Left renal cortex interstitium (tissue), 4 donors: ENCODE results near the gene CFAP43. TPM values are rescaled to one million over a fixed set of nuclear protein-coding genes. Genes with fewer than 3 reads are reported as not detected.
A peak's percentile ranks its signal among the peaks of the same experiment; 100 is the strongest.

Experiments
- DNase-seq, 4 donors: peaks; one replicate each; pipeline ENCODE4 v3.0.0-alpha.2; 2013; ENCODE audit warnings: low read depth in 4 of 4, low spot score in 2 of 4, missing footprints in 1 of 4
- polyA plus RNA-seq, 4 donors: library from polyadenylated mRNA; unstranded; fragments of 120-200 nt; gene quantifications; one replicate each; pipeline ENCODE4 v1.2.1, GENCODE V29; 2013; ENCODE audit not compliant: insufficient read length in 4 of 4

The CFAP43 gene
- polyA plus RNA-seq, 4 donors, result 11.9 to 33.7 (median 17.8) TPM

DNA sequence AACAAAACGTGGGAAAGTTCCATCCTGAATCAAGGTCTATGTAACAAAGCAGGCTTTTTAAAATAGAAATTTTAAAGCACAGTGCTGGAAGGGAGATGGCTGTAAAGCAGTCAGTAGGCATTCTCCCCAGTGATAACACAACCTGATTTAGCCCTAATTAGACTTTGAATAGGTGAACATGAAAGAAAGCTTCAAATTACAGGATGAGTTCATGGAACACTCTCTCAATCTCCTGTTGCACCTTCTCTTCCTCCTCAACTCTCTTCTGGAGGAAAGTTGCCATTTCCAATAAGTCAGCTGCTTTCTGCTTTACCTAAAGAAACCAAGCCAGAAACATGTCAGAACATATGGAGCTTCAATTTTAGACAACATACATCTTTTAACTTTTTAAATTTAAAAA is 90.1 kb downstream of the CFAP43 start:
- DNase-seq, result no peak

DNA sequence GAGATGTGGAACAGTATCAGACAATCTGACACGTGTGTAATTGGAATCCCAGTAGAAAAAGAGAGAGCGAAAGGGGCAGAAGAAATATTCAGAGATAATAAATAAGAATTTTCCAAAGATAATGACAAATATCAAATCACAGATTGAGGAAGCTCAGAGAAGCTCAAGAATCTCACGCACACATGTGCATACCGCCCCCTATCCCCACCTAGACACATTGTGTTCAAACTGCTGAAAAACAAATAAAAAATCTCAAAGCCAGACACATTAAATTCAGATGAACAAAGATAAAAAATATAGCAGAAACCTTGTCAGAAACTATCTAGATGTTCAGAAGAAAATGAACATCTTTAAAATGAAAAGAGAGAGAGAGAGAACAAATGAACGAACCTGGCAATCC is 92.9 kb downstream of the CFAP43 start:
- no peak for DNase-seq

DNA sequence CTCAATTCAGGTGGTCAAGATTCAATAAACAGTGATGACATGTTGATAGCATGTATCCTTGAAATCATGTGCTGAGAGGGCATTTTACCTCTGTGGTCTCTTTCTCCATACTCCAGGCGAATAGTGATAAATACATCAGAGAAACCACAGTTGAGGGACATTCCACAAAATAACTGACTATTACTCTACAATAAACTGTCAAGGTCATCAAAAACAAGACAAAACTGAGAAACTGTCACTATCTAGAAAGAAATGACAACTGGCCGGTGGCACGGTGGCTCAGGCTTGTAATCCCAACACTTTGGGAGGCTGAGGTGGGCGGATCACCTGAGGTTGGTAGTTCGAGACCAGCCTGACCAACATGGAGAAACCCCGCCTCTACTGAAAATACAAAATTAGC is 94.0 kb downstream of the CFAP43 start:
- DNase-seq, result no peak

DNA sequence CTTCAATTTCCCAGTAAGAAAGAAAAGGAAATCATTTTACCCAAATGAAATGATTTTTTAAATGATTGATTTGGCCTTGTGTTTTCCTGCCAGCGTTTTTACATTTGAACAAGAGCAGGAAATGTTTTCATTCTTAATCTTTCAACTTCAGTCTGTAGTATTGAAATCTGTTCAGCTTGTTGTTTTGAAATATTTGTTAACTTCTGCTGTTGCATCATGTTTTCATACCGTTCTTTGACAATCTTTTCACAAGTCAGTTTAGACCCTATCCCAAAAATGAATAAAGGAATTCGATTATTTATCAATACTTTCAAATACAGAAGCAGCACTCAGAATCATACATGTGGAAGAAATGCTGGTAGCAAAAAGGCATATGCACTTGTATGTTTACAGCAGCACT is 102.1 kb downstream of the CFAP43 start:
- DNase-seq, result no peak

DNA sequence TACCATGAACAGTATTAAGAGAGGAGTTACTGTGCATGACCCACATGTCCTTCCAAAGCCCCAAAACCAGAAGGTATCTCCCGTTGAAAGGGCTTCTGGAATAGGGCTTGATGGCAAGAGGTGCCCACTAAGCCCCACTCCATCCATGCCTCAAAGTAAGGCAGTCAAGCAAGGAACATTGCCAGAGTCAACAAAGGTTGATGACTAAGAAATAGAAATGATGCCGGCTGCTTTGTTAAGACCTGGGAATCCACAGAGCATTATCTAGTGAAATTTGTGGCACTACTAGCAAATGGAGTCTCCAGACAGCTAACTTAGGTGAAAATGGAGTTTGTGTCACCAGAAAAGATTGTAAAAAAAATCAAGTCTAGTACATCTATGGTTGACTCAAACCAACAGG is 104.0 kb downstream of the CFAP43 start:
- no peak for DNase-seq

DNA sequence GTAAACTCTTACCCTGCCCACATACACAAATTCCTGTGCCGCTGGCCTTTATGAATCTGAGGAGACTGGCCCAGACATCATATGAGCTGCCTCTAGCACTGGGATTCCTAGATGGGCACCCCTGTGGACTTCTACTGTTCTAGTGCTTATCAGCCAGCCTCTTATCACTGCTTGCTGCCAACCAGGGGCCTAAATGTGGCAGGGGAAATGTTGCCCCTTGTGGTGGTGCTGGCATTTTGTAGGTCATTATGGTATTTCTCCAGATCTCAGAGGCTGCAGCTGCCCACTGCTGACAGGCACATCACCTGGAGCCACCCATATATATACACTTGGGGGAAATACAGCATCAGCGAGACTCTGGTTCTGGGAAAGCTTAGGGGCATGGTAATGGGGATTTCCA is 104.8 kb downstream of the CFAP43 start:
- no peak for DNase-seq

DNA sequence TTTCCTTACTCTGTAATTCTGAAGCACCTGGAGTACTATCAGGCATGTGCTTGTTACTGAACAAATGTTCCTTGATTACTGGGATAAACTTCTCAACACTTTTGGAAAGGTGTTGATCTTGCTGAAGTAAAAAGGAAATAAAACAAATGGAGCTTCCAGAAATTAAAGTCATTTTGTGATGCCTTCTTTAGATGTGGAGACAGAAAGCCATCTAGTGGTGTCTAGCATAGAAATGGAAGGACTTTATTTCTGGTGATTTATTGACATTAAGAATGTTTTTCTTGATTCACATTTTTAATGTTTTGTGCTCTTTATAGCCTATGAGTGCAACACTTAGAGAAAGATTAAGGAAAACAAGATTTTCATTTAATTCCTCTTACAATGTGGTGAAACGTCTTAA is 108.8 kb downstream of the CFAP43 start:
- no peak for DNase-seq

DNA sequence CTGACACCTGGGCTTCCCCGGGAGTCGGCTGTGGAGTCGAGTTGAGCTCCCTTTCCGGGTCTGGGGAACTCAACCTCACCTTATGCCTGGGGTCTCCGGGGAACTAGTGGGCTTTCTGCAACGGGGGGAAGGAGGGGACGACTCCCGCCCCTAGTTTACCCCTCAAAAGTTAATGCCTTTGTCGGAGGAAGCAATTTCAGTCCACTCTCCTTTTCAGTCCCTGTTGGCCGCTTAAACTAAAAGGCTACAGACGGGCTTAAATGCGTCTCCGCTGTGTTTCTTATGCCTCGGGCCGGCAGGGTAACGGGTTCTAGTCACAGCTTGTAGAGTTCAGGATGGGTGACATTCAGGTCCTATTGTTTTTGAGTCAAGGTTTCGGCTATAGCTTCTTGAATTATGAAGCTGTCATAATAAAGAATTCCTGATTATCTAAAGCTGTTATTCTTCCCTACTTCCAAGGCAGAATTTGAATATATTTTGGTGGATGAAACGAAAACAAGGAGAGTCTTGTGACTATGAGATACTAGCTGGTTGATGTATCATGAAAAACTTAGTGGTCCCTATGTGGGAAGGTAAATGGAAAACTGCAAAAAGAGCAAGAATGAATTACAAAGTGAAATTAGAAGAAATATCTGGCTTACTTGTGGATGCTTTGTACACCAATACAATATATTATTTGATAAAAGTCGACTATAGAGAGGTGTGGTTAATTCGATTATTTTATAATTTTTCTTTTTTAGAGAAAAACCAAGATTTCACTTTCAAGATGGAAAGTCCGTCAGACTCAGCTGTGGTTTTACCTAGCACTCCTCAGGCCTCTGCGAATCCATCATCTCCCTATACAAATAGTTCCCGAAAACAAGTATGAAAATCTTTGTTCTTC is 109.7 kb downstream of the CFAP43 start:
- DNase-seq, result peak in 1 of 4 donors; percentile 72

DNA sequence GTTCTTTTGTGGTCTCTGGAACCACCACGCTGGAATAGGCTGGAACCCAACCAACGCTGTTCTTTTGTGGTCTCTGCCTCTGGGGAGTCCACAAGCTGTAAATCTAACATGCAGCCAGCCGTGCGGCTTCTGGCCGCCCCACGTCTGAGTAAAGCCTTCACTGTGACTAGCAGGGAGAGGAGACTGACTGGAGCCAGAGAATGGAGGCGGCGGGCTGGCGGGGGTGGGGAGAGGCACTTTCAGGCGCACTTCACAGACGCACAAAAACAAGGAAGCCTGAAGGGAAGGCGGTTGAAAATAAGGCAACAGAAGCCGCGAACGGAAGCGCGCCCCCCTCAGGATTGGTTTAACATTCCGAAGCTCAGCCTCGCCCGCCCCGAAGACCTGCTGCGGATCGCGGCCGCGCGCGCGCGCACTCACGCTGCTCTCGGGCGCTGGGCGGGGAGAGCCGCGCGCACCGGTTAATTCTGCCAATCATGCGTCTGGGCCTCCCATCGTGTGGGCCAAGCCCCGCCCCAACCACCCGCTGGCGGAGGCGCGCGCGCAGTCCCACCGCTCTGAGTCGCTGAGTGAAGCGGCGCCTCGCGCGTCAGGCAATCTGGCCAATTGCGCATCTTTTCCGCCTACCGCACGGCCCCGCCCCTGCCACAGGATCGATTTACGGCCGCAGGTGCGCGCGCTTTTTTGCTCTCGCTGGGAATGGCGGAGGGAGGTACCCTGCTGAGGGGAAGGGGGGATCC is 110.5 kb downstream of the CFAP43 start, which contains the start of gene SFR1:
Gene SFR1 (plus strand): TSS at position 687 of the 740 bp plus-strand sequence. CDS start 13 bp downstream, at position 700.
- peak; percentile 94 to 97 (median 96) for DNase-seq

DNA sequence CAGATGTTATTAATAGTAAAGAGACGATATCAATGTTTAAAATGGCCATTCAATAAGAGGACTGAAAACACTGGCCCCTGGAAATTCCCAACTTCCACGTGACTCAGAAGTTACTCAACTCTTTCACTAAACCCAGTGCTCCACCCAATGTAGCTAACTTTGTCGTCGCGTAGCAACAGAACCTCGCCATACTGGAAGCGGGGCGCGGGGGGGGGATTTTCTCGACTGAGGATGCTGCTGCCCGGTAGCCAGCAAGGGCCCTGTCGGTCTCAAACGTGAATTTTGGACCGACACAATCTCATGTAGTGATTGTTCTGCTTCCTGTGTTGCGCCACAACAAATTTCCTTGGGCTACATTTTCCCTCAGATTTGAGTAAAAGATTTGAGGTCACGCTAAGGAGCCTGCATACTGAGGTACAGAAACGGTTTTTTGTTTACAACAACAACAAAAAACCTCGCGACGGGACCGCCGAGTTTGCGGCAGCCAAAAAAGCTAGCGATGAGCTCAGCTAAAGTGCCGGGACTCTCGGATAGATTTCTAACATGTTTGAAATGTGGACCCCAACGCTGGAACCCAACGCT is 111.2 kb downstream of the CFAP43 start:
- peak in 3 of 4 donors; percentile 71 to 84 (median 80) for DNase-seq

DNA sequence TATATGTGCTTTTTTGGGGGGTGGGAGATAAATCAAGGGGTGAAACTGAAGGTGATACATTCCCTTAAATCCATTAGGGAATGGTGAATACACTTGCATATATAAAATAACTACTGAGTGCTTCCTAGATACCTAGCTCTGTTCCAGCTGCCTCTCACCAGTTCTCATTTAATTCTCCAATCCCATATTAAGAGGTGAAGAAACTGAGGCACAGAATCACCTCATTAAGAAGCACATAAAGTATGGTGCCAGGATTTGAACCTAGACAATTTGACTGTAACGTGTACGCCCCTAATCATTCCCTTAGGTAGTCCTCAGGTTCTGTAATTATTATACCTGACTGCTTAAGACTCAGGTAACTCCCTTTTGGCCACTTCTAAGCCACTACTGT is 111.7 kb downstream of the CFAP43 start:
- DNase-seq, result no peak

DNA sequence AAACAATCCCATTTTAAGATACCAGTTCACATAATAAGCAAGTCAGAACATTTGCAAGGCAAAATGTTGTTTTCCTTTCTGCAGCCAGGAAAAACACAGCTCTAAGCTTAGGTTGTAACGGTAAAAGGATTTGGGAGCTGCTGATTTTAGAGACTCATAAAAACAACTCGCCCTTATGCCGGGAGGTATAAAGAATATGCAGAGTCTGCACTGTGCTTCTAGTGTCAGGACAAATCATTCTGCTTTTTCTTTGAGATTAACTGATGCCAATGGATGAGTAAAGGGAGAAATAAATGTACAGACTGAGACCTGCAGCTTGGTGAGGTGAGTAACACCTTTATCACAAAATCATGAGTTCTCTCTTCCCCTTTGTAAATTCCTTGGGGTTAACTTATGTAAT is 112.2 kb downstream of the CFAP43 start:
- DNase-seq, result no peak

DNA sequence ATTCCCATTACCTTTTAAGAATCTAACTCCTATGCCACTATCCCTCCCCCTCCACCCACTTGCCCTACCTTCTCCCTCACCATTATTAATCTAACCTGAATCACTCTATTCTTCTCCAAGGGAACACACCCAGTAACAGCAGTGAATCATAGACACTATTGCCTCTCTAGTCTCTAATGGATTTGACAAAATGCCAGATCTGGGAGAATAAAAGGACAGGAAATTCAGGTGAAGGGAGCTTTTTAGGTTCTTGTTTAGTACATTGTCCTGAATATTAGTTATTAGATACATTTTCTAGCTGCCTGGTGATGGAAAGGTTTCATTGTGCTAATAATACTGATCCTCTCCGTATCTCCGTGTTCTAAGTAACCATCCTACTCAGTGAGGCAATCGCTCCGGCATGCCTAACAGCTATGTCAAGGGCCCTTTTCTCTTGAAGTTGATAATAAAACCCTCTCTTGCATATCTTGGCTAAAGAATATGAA is 114.3 kb downstream of the CFAP43 start:
- DNase-seq, result no peak

DNA sequence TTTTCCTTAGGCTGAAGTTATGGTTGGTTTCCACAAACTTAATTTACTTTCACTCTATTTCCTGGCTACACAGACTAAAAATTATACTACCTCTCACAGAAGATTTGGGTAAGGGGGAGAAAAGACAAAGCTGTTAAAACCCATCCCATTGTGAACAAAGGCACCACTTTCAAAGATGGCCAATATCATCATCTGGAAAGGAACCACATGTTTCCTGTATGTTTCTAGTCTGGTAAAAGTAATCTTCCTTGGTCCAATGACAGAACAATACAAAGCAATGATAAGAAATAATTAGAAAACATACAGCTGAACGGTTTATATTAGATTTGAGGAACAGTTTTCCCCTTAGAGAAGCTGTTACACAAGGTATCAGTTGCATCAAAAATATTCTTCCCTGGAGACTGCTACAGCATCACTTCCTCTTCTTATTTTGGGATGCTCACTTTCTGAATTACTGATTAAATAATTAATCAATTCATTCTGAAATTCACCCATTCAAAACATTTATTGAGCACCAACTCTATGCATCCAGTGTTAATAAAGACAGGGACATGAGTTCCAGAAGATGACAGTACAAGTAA is 118.7 kb downstream of the CFAP43 start:
- DNase-seq, result no peak

DNA sequence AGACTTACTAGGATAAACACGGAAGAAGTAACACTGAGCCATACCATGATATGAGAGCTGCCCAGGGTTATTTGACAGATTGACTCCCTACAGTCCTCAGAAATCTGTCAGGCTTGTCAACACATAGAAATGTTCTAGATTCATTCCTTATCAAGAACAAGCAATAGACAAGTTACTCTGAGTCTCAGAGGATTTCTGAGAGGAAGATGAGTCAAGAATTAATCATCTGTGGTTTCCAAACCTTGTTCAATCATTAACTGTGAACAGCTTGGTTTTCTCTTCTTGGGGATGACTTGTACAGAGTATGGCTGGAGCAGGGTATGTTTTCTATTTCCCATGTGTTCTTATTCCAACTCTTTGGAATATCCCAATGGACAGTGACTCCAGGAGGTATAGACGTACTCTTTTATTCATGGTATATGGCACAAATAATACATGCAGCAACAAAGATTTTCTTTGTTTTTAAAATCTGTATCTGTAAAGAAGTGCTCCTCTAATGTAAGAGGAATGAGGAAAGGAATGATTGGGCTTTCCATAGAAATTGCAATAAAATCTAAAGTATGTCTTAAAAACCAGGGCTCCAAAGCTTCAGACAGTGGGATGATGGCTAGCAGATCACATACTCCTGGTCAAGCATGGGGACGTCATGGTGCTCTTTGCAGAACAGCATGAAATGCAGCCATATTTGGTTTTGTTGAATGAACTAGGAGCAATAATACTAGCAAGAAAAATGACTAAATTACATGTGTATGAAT is 122.1 kb downstream of the CFAP43 start:
- no peak for DNase-seq

DNA sequence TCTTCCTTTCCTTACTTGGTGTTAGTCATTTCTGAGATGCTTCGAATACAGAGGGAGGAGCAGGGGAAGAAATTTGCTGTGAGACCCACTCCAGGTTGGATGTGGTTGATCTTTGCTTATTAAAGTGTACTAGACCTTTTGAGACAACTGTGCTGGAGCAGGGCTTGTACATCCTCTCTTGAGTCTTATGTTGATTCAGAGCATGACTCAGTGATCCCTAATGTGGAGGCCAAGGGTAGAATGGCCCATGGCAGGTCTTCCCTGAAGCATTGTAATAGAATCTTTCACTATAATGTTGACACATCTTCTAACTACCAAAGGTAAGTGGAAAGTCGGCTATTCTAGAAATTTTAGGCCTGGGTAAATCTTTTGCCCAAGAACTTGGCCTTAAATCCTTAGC is 127.2 kb downstream of the CFAP43 start:
- DNase-seq, result no peak

DNA sequence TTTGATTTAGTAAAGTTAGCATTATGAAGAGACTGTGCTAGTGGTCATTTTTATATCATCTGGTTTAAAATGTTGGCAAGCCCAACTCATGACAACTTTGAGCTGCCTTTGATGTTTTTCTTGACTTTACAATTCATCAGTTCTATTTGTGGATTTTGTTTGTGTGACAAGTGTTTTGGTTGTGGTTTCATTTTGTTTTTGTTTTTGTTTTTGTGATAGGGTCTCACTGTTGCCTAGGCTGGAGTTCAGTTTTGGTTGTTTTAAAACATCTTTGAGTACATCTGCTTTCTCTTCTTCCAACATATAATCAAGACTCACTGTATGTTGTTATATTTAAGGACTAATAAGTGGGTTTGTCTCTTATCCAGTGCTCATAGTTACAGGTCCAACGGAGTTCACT is 127.7 kb downstream of the CFAP43 start:
- no peak for DNase-seq

DNA sequence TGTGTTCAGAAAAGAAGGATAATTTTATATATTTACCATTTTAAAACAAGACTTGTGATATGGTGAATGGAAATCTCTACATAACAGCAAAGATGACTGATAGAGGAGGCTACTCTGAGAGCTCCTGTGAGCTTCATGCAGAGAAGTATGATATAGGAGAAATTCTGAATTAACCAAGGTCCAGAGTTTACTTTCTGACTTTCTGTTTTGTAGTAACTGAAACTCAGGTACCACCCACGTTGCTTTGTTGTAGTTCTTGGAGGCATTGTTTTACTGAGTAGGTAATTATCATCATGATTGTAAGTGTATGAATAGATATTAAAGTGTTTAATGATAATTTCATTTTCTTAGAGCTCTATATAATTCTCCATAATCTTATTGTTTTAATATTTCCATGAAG is 128.2 kb downstream of the CFAP43 start:
- DNase-seq, result no peak

DNA sequence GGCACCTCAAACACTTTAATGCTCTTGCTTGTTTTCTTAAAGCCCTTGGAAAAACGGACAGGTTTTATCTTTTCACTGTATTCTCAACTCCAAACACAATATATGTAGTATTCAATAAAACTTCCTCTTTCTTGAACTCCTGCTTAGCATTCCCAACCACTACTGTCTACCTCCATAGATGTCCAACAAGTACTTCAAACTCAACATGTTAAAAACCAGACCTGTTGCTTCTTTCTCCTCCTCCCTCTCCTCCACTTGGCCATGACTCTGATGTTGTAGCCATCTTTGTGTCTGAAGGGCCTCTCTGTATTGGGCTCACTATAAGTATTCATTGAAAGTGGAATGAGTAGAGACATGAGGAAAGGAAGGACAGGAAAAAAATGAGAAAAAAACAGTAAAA is 130.3 kb downstream of the CFAP43 start:
- no peak for DNase-seq

DNA sequence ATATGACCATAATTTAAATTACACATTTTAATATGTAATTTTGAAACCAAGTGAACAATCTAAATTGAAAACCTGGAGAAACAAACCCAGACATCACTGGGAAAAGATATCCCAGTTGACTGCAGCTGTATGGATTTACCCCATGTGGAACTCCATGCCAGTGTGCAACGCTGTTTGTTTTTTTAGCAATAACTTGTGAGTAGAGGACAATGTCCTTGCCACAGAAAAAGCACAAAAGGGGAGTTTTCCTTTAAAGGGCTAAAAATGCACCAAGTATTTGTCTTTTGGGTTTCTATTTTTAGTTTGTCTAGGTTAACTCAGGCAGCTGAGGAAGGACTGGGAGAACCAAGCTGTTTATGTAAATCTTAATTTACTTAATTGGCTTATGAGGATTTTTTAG is 131.4 kb downstream of the CFAP43 start:
- DNase-seq, result no peak
